ENCODE measurements around the gene PTPRN2.

PTPRN2 gene

GRCh38 chr7:157884461-157885062 is 703.1 kb downstream of the PTPRN2 start:
- Histone ChIP-seq H3K36me3 (ENCODE audit: control insufficient read depth, insufficient read depth, low read length) (no peaks in the 10 kb centered on the region), H3K9ac (ENCODE audit: low read length) (no peak overlapping the region)

GRCh38 chr7:157881048-157881771 is 706.4 kb downstream of the PTPRN2 start:
- H3K4me1 ChIP-seq (ENCODE audit: control insufficient read depth, insufficient read depth, low read length) = no peaks in the 10 kb centered on the region
- peaks cover 67% of the 10 kb centered on the region for H3K9me3 ChIP-seq (ENCODE audit: control insufficient read depth, insufficient read depth, low read depth, low read length)
- H3K9ac ChIP-seq (ENCODE audit: low read length) = no peak overlapping the region
- no peaks in the 10 kb centered on the region for H3K36me3 ChIP-seq (ENCODE audit: control insufficient read depth, insufficient read depth, low read length)
- no peak overlapping the region for H3K27ac ChIP-seq (ENCODE audit: low read depth, low read length)
- H3K27me3 ChIP-seq (ENCODE audit: control insufficient read depth, insufficient read depth, low read length) = no peaks in the 10 kb centered on the region
- H3K4me3 ChIP-seq (ENCODE audit: low read depth, low read length) = no peak overlapping the region

More at GRCh38 chr7:157884461-157885062, 703.1 kb downstream of the PTPRN2 start:
- Histone ChIP-seq H3K4me1 (ENCODE audit: control insufficient read depth, insufficient read depth, low read length) (no peaks in the 10 kb centered on the region), H3K27ac (ENCODE audit: low read depth, low read length) (no peak overlapping the region), H3K9me3 (ENCODE audit: control insufficient read depth, insufficient read depth, low read depth, low read length) (peaks cover 73% of the 10 kb centered on the region), H3K4me3 (ENCODE audit: low read depth, low read length) (no peak overlapping the region), H3K27me3 (ENCODE audit: control insufficient read depth, insufficient read depth, low read length) (no peaks in the 10 kb centered on the region)

- H3K9me3 ChIP-seq (ENCODE audit: control insufficient read depth, insufficient read depth, low read depth, low read length) = peaks cover 55% of the 10 kb centered on the region
- no peak overlapping the region for H3K9ac ChIP-seq (ENCODE audit: low read length)
- H3K36me3 ChIP-seq (ENCODE audit: control insufficient read depth, insufficient read depth, low read length) = no peaks in the 10 kb centered on the region
- H3K27me3 ChIP-seq (ENCODE audit: control insufficient read depth, insufficient read depth, low read length) = peaks cover 4% of the 10 kb centered on the region; the same call in 1 of the 2 replicates
- no peak overlapping the region for H3K4me3 ChIP-seq (ENCODE audit: low read depth, low read length)
- H3K27ac ChIP-seq (ENCODE audit: low read depth, low read length) = no peak overlapping the region
- H3K4me1 ChIP-seq (ENCODE audit: control insufficient read depth, insufficient read depth, low read length) = peaks cover 7% of the 10 kb centered on the region; the same call in 1 of the 2 replicates
Measured at GRCh38 chr7:157879391-157879790, 708.2 kb downstream of the PTPRN2 start.

GRCh38 chr7:157877298-157878090 is 710.1 kb downstream of the PTPRN2 start:
- H3K27me3 ChIP-seq (ENCODE audit: control insufficient read depth, insufficient read depth, low read length) = peaks cover 4% of the 10 kb centered on the region; the same call in 1 of the 2 replicates
- peaks cover 36% of the 10 kb centered on the region for H3K9me3 ChIP-seq (ENCODE audit: control insufficient read depth, insufficient read depth, low read depth, low read length)
- peaks cover 7% of the 10 kb centered on the region; the same call in 1 of the 2 replicates for H3K4me1 ChIP-seq (ENCODE audit: control insufficient read depth, insufficient read depth, low read length)
- no peak overlapping the region for H3K9ac ChIP-seq (ENCODE audit: low read length)
- no peak overlapping the region for H3K4me3 ChIP-seq (ENCODE audit: low read depth, low read length)
- no peaks in the 10 kb centered on the region for H3K36me3 ChIP-seq (ENCODE audit: control insufficient read depth, insufficient read depth, low read length)
- H3K27ac ChIP-seq (ENCODE audit: low read depth, low read length) = no peak overlapping the region

GRCh38 chr7:157876469-157877285 is 710.9 kb downstream of the PTPRN2 start:
- peaks cover 4% of the 10 kb centered on the region; the same call in 1 of the 2 replicates for H3K27me3 ChIP-seq (ENCODE audit: control insufficient read depth, insufficient read depth, low read length)
- H3K27ac ChIP-seq (ENCODE audit: low read depth, low read length) = no peak overlapping the region
- H3K9me3 ChIP-seq (ENCODE audit: control insufficient read depth, insufficient read depth, low read depth, low read length) = peaks cover 32% of the 10 kb centered on the region
- no peaks in the 10 kb centered on the region for H3K36me3 ChIP-seq (ENCODE audit: control insufficient read depth, insufficient read depth, low read length)
- no peak overlapping the region for H3K4me3 ChIP-seq (ENCODE audit: low read depth, low read length)
- no peak overlapping the region for H3K9ac ChIP-seq (ENCODE audit: low read length)
- peaks cover 7% of the 10 kb centered on the region; the same call in 1 of the 2 replicates for H3K4me1 ChIP-seq (ENCODE audit: control insufficient read depth, insufficient read depth, low read length)

- no peak overlapping the region for H3K27ac ChIP-seq (ENCODE audit: low read depth, low read length)
- H3K4me3 ChIP-seq (ENCODE audit: low read depth, low read length) = no peak overlapping the region
- H3K9me3 ChIP-seq (ENCODE audit: control insufficient read depth, insufficient read depth, low read depth, low read length) = peaks cover 27% of the 10 kb centered on the region
Measured at GRCh38 chr7:157875230-157876179, 712.1 kb downstream of the PTPRN2 start.

GRCh38 chr7:157874870-157875229 is 712.8 kb downstream of the PTPRN2 start:
- peaks cover 4% of the 10 kb centered on the region; the same call in 1 of the 2 replicates for H3K27me3 ChIP-seq (ENCODE audit: control insufficient read depth, insufficient read depth, low read length)
- no peak overlapping the region for H3K9ac ChIP-seq (ENCODE audit: low read length)
- H3K4me3 ChIP-seq (ENCODE audit: low read depth, low read length) = no peak overlapping the region
- no peak overlapping the region for H3K27ac ChIP-seq (ENCODE audit: low read depth, low read length)
- H3K36me3 ChIP-seq (ENCODE audit: control insufficient read depth, insufficient read depth, low read length) = no peaks in the 10 kb centered on the region
- H3K4me1 ChIP-seq (ENCODE audit: control insufficient read depth, insufficient read depth, low read length) = peaks cover 7% of the 10 kb centered on the region; the same call in 1 of the 2 replicates
- peaks cover 24% of the 10 kb centered on the region for H3K9me3 ChIP-seq (ENCODE audit: control insufficient read depth, insufficient read depth, low read depth, low read length)

More at GRCh38 chr7:157875230-157876179, 712.1 kb downstream of the PTPRN2 start:
- peaks cover 4% of the 10 kb centered on the region; the same call in 1 of the 2 replicates for H3K27me3 ChIP-seq (ENCODE audit: control insufficient read depth, insufficient read depth, low read length)
- no peak overlapping the region for H3K9ac ChIP-seq (ENCODE audit: low read length)
- peaks cover 7% of the 10 kb centered on the region; the same call in 1 of the 2 replicates for H3K4me1 ChIP-seq (ENCODE audit: control insufficient read depth, insufficient read depth, low read length)
- no peaks in the 10 kb centered on the region for H3K36me3 ChIP-seq (ENCODE audit: control insufficient read depth, insufficient read depth, low read length)

GRCh38 chr7:157874208-157874816 is 713.3 kb downstream of the PTPRN2 start:
- peaks cover 24% of the 10 kb centered on the region for H3K9me3 ChIP-seq (ENCODE audit: control insufficient read depth, insufficient read depth, low read depth, low read length)

GRCh38 chr7:157873664-157874063 is 714.0 kb downstream of the PTPRN2 start:
- Histone ChIP-seq H3K27ac (ENCODE audit: low read depth, low read length) (no peak overlapping the region), H3K9ac (ENCODE audit: low read length) (no peak overlapping the region), H3K4me3 (ENCODE audit: low read depth, low read length) (no peak overlapping the region), H3K27me3 (ENCODE audit: control insufficient read depth, insufficient read depth, low read length) (peaks cover 4% of the 10 kb centered on the region; the same call in 1 of the 2 replicates), H3K36me3 (ENCODE audit: control insufficient read depth, insufficient read depth, low read length) (no peaks in the 10 kb centered on the region), H3K9me3 (ENCODE audit: control insufficient read depth, insufficient read depth, low read depth, low read length) (peaks cover 24% of the 10 kb centered on the region), H3K4me1 (ENCODE audit: control insufficient read depth, insufficient read depth, low read length) (peaks cover 7% of the 10 kb centered on the region; the same call in 1 of the 2 replicates)

More at GRCh38 chr7:157874208-157874816, 713.3 kb downstream of the PTPRN2 start:
- Histone ChIP-seq H3K27me3 (ENCODE audit: control insufficient read depth, insufficient read depth, low read length) (peaks cover 4% of the 10 kb centered on the region; the same call in 1 of the 2 replicates), H3K27ac (ENCODE audit: low read depth, low read length) (no peak overlapping the region), H3K36me3 (ENCODE audit: control insufficient read depth, insufficient read depth, low read length) (no peaks in the 10 kb centered on the region), H3K9ac (ENCODE audit: low read length) (no peak overlapping the region), H3K4me1 (ENCODE audit: control insufficient read depth, insufficient read depth, low read length) (peaks cover 7% of the 10 kb centered on the region; the same call in 1 of the 2 replicates), H3K4me3 (ENCODE audit: low read depth, low read length) (no peak overlapping the region)
